HepG2 (cell line): ENCODE data around the gene RNASE8. TPM values are rescaled to one million over a fixed set of nuclear protein-coding genes. Genes with fewer than 3 reads are reported as not detected.
A peak's percentile ranks its signal among the peaks of the same experiment; 100 is the strongest.

Experiments used
- ATAC-seq: fragments of 200-7000 bp; cut with Tn5 transposase; 3 replicates; pipeline ENCODE4 v1.9.1; 2020; ENCODE audit warnings: mild to moderate bottlenecking, moderate library complexity
- BruUV-seq: library from RNA; stranded (reverse); fragments of 400-500 nt; replicated peaks from 2 replicates; lab custom pipeline; 2021; lab: Mats Ljungman, UMichigan
- CTCF ChIA-PET: fragments of 300-600 bp; formaldehyde crosslinking; extraction: SDS; loops from one replicate; lab custom pipeline; 2021; ENCODE audit warnings: low total read pairs, inconsistent platforms, low intra/inter-chr PET ratio; lab: Yijun Ruan, JAX
- POLR2A ChIA-PET: fragments of 350-600 bp; sonication (Branson Sonifier 250); formaldehyde crosslinking; loops from one replicate; lab custom pipeline; 2020; ENCODE audit warnings: antibody characterized with exemption, inconsistent platforms; lab: Yijun Ruan, JAX
- DNase-seq: peaks from one replicate; pipeline ENCODE4 v3.0.0-alpha.2; 2015; ENCODE audit warnings: low spot score
- FAIRE-seq: peaks from 3 replicates; lab custom pipeline; 2011; peaks lifted over from hg19 to GRCh38; lab: Jason Lieb, UNC
- H2AFZ ChIP-seq: one replicate; pipeline ENCODE4 v1.6.1; 2011; ENCODE audit warnings: low read length, inconsistent platforms
- H3K27ac ChIP-seq: fragments of 300-600 bp; 3 replicates; pipeline ENCODE4 v1.8.0; 2011; ENCODE audit warnings: mixed run types, mild to moderate bottlenecking, mixed read lengths, low read length, inconsistent platforms; ENCODE audit not compliant: insufficient read depth; ENCODE audit errors: extremely low read length
- H3K27me3 ChIP-seq, 2 experiments: fragments of 200-600 bp in 1 of 2; 2 replicates in 1 of 2; 3 replicates in 1 of 2; pipeline versions ENCODE4 v1.6.0 to v1.8.0; 2011; ENCODE audit warnings: low read length in 2 of 2, mild to moderate bottlenecking in 2 of 2, moderate library complexity in 2 of 2, inconsistent platforms in 1 of 2; ENCODE audit not compliant: insufficient read depth in 2 of 2, control insufficient read depth in 1 of 2
- H3K36me3 ChIP-seq, 2 experiments: fragments of 200-600 bp in 1 of 2; replicated peaks in 1 of 2; 2 replicates in 1 of 2; 3 replicates in 1 of 2; pipeline versions ENCODE4 v1.5.1 to v1.8.0; 2011; ENCODE audit warnings: low read length in 2 of 2, inconsistent platforms in 1 of 2; ENCODE audit not compliant: insufficient read depth in 2 of 2, control insufficient read depth in 1 of 2
- H3K4me1 ChIP-seq: 2 replicates; pipeline ENCODE4 v1.5.1; 2012; ENCODE audit warnings: low read length, inconsistent platforms; ENCODE audit not compliant: insufficient read depth
- H3K4me2 ChIP-seq: 2 replicates; pipeline ENCODE4 v1.6.0; 2011; ENCODE audit warnings: low read depth, low read length, inconsistent platforms
- H3K4me3 ChIP-seq, 3 experiments: fragments of 200-600 bp in 1 of 3; sonication (generic), shearing (Covaris generic) in 1 of 3; replicated peaks in 1 of 3; 2 replicates each; pipeline ENCODE4 v1.5.1; 2011 to 2016; ENCODE audit warnings: low read length in 3 of 3, inconsistent platforms in 2 of 3, low read depth in 2 of 3, mild to moderate bottlenecking in 2 of 3, control low read depth in 1 of 3, mixed read lengths in 1 of 3; ENCODE audit not compliant: insufficient read depth in 1 of 3
- H3K79me2 ChIP-seq: one replicate; pipeline ENCODE4 v1.6.1; 2011; ENCODE audit warnings: low read length, inconsistent platforms; ENCODE audit not compliant: insufficient read depth
- H3K9ac ChIP-seq: 2 replicates; pipeline ENCODE4 v1.6.0; 2011; ENCODE audit warnings: mild to moderate bottlenecking, low read depth, low read length, inconsistent platforms; ENCODE audit not compliant: insufficient read depth
- H3K9me3 ChIP-seq: 2 replicates; pipeline ENCODE4 v1.5.1; 2012; ENCODE audit warnings: mild to moderate bottlenecking, low read length
- H4K20me1 ChIP-seq: 2 replicates; pipeline ENCODE4 v1.6.0; 2011; ENCODE audit warnings: inconsistent platforms, mild to moderate bottlenecking, low read length, moderate library complexity; ENCODE audit not compliant: insufficient read depth
- BHLHE40 ChIP-seq: IDR thresholded peaks from 2 replicates; pipeline ENCODE4 v1.6.1; 2011; ENCODE audit warnings: low read length, improper control_type of control experiment
- FOXC1 ChIP-seq: sonication (generic); formaldehyde crosslinking; IDR thresholded peaks from 2 replicates; pipeline ENCODE4 v1.8.0; 2022; ENCODE audit warnings: mild to moderate bottlenecking, missing genetic modification reagents, borderline replicate concordance
- GPN1 ChIP-seq: sonication (generic); formaldehyde crosslinking; IDR thresholded peaks from 2 replicates; pipeline ENCODE4 v1.5.1; 2020; ENCODE audit warnings: missing genetic modification reagents, borderline replicate concordance
- KDM4B ChIP-seq: sonication (generic); formaldehyde crosslinking; IDR thresholded peaks from 2 replicates; pipeline ENCODE4 v1.4.0; 2020; ENCODE audit warnings: missing genetic modification reagents
- MTA1 ChIP-seq: sonication (generic); formaldehyde crosslinking; IDR thresholded peaks from 2 replicates; pipeline ENCODE4 v1.4.0; 2020; ENCODE audit warnings: missing genetic modification reagents, mild to moderate bottlenecking, borderline replicate concordance
- NPAS2 ChIP-seq: sonication (generic); formaldehyde crosslinking; IDR thresholded peaks from 2 replicates; pipeline ENCODE4 v1.8.0; 2022; ENCODE audit warnings: mild to moderate bottlenecking, missing genetic modification reagents, borderline replicate concordance
- RARA ChIP-seq: IDR thresholded peaks from 2 replicates; pipeline ENCODE4 v1.6.1; 2016; ENCODE audit warnings: missing genetic modification reagents, missing compliant biosample characterization
- RELA ChIP-seq: sonication (generic); formaldehyde crosslinking; IDR thresholded peaks from 2 replicates; pipeline ENCODE4 v1.4.0; 2020; ENCODE audit warnings: missing genetic modification reagents
- RXRA ChIP-seq: sonication (generic); formaldehyde crosslinking; IDR thresholded peaks from 2 replicates; pipeline ENCODE4 v1.5.1; 2020; ENCODE audit warnings: missing genetic modification reagents
- SCMH1 ChIP-seq: sonication (generic); formaldehyde crosslinking; IDR thresholded peaks from 2 replicates; pipeline ENCODE4 v1.9.0; 2021; ENCODE audit warnings: missing genetic modification reagents, mild to moderate bottlenecking, borderline replicate concordance
- TFDP2 ChIP-seq: sonication (generic); formaldehyde crosslinking; IDR thresholded peaks from 2 replicates; pipeline ENCODE4 v1.4.0; 2020; ENCODE audit warnings: missing genetic modification reagents
- TMF1 ChIP-seq: sonication (generic); formaldehyde crosslinking; IDR thresholded peaks from 2 replicates; pipeline ENCODE4 v1.8.1; 2022; ENCODE audit warnings: low read depth, missing genetic modification reagents
- ZGPAT ChIP-seq: IDR thresholded peaks from 2 replicates; pipeline ENCODE4 v1.6.1; 2016; ENCODE audit warnings: mild to moderate bottlenecking
- ZNF274 ChIP-seq: sonication (generic); formaldehyde crosslinking; IDR thresholded peaks from 2 replicates; pipeline ENCODE4 v1.5.1; 2020; ENCODE audit warnings: mild to moderate bottlenecking, missing genetic modification reagents
- ZSCAN30 ChIP-seq: sonication (generic); formaldehyde crosslinking; IDR thresholded peaks from 2 replicates; pipeline ENCODE4 v1.5.0; 2020; ENCODE audit warnings: mild to moderate bottlenecking, missing genetic modification reagents
- WGBS: methylation state at CpG from one replicate; pipeline ENCODE4 v1.1.6; 2017; ENCODE audit warnings: low lambda C conversion rate; 5-methylcytosine and 5-hydroxymethylcytosine counted together
- in situ Hi-C: cut with HindIII; loops from 2 replicates; pipeline ENCODE4 v1.10.0; 2017; ENCODE audit warnings: low pct_unique_long_range_greater_than_20kb; ENCODE audit not compliant: extremely low pct_ligation_motif_present
- intact Hi-C: fragments of 100-400 bp; cut with micrococcal nuclease; formaldehyde crosslinking; loops from one replicate; pipeline ENCODE4 v1.10.0; 2022; ENCODE audit not compliant: unreplicated experiment
- polyA plus RNA-seq, 8 experiments: library from polyadenylated mRNA; depleted of rRNA in 3 of 8; stranded (reverse) in 7 of 8; unstranded in 1 of 8; fragments of >200 nt; fragmentation: Illumina TruSeq in 4 of 8; extraction: Trizol in 4 of 8; gene quantifications; 2 replicates each; pipeline versions ENCODE4 v1.2.1 to v1.2.3, GENCODE V29; 2011 to 2016; ENCODE audit warnings: low read depth in 4 of 8, missing spikeins in 1 of 8, mixed read lengths in 1 of 8; ENCODE audit not compliant: insufficient read depth in 1 of 8
- total RNA-seq, 5 experiments: library from RNA; depleted of rRNA; stranded (reverse); fragments of >200 nt; fragmentation: Illumina TruSeq; extraction: Trizol; gene quantifications; 2 replicates each; pipeline ENCODE4 v1.2.3, GENCODE V29; 2016; ENCODE audit warnings: low read depth in 1 of 5
- TF ChIP-seq, protein P1 (sequence below): sonication (generic); formaldehyde crosslinking; IDR thresholded peaks from 2 replicates; pipeline ENCODE4 v1.5.1; 2020; ENCODE audit warnings: mild to moderate bottlenecking, missing genetic modification reagents, moderate library complexity

RNASE8 gene
- total and polyA plus RNA-seq, 2 of the 13 experiments (the other 11 are each of a cell fraction or from before 2014, with no cell fraction given): not detected

- BruUV-seq: no TSS peak
- Histone ChIP-seq H3K9me3 (no peaks in the 10 kb centered on the region), H3K27me3 (no peaks in the 10 kb centered on the region; a peak in 1 of 5 replicates), H3K27ac (peak overlapping the region; percentile 1), H2AFZ (no peak overlapping the region), H3K4me1 (peaks cover 38% of the 10 kb centered on the region), H3K36me3 (peaks cover 30 to 41% of the 10 kb centered on the region in 2 experiments), H4K20me1 (peaks cover 8% of the 10 kb centered on the region; the same call in 1 of the 2 replicates), H3K9ac (no peak overlapping the region), H3K4me3 (no peak overlapping the region), H3K4me2 (no peak overlapping the region), H3K79me2 (peaks cover 25% of the 10 kb centered on the region)
- peak; percentile 80 for FAIRE-seq
- ChIA-PET POLR2A (interaction anchor here (0.5 to 7.8 kb wide), 13 partner anchors 9 to 224 kb away, joined by 3 to 91 read pairs (median 4); partner anchors contain the start of gene ARHGEF40), CTCF (interaction anchor here (0.6 to 12.2 kb wide), 13 partner anchors 12 to 119 kb away, joined by 3 to 320 read pairs (median 4); partner anchors contain the start of genes ARHGEF40 and METTL17)
- DNase-seq: peak; percentile 72
- 70% methylated on average over 41 of the region's 59 CpGs for WGBS
- in situ Hi-C loops: no loop called here
- ATAC-seq: peak; percentile 68
- intact Hi-C loops: loop anchor here (1.0 kb wide), 3 partner anchors 12 to 78 kb away; no protein-coding TSS in a partner anchor
- TF ChIP-seq ZGPAT (CRISPR knock-in tag) (peak; percentile 88), ZSCAN30 (CRISPR knock-in tag) (no peak), RXRA (peak; percentile 88), SCMH1 (CRISPR knock-in tag) (no peak), TMF1 (CRISPR knock-in tag) (no peak), RELA (CRISPR knock-in tag) (no peak), GPN1 (CRISPR knock-in tag) (no peak; the same call in 1 of the 2 replicates), TFDP2 (CRISPR knock-in tag) (peak; percentile 73), NPAS2 (CRISPR knock-in tag) (no peak), KDM4B (peak; percentile 91; the same call in 1 of the 2 replicates), FOXC1 (CRISPR knock-in tag) (peak; percentile 94), MTA1 (peak; percentile 94), BHLHE40 (peak; percentile 64), RARA (peak; percentile 52; the same call in 1 of the 2 replicates), ZNF274 (CRISPR knock-in tag) (peak; percentile 78; the same call in 1 of the 2 replicates)
- TF ChIP-seq, protein P1, sequence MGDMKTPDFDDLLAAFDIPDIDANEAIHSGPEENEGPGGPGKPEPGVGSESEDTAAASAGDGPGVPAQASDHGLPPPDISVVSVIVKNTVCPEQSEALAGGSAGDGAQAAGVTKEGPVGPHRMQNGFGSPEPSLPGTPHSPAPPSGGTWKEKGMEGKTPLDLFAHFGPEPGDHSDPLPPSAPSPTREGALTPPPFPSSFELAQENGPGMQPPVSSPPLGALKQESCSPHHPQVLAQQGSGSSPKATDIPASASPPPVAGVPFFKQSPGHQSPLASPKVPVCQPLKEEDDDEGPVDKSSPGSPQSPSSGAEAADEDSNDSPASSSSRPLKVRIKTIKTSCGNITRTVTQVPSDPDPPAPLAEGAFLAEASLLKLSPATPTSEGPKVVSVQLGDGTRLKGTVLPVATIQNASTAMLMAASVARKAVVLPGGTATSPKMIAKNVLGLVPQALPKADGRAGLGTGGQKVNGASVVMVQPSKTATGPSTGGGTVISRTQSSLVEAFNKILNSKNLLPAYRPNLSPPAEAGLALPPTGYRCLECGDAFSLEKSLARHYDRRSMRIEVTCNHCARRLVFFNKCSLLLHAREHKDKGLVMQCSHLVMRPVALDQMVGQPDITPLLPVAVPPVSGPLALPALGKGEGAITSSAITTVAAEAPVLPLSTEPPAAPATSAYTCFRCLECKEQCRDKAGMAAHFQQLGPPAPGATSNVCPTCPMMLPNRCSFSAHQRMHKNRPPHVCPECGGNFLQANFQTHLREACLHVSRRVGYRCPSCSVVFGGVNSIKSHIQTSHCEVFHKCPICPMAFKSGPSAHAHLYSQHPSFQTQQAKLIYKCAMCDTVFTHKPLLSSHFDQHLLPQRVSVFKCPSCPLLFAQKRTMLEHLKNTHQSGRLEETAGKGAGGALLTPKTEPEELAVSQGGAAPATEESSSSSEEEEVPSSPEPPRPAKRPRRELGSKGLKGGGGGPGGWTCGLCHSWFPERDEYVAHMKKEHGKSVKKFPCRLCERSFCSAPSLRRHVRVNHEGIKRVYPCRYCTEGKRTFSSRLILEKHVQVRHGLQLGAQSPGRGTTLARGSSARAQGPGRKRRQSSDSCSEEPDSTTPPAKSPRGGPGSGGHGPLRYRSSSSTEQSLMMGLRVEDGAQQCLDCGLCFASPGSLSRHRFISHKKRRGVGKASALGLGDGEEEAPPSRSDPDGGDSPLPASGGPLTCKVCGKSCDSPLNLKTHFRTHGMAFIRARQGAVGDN (CRISPR knock-in tag): peak; percentile 97
These were observed 34.8 kb downstream of the RNASE8 start for GRCh38 chr14:21092273-21093011.
